Activated CD4-positive, CD25-positive, alpha-beta regulatory T cell (primary cell): ENCODE data around the gene OPCML.

Source experiments
- DNase-seq, 4 experiments: peaks; one replicate each; lab custom pipeline; 2025; lab: John Stamatoyannopoulos, UW

Gene OPCML

GRCh38 chr11:132466983-132467382 lies 1065.3 kb downstream of the OPCML start:
- DNase-seq: no peak

DNA sequence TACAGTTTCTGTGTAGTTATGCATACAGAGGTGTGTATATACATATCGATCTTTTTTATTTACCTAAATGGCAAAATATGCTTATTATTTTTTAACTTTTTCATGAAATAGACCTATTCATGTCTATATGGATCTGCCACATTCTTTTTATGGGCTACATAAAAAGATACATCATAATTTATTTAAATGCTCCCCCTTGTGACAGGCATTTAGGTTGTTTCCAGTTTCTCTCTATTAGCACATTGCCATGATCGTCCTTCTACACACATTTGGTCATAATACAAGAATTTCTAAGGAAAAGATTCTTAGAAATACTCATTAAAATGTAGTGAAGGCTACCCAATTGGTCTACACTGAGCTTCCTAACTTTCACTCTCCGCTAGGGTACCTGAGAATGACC lies 1067.4 kb downstream of the OPCML start:
- DNase-seq: no peak

GRCh38 chr11:132464003-132464342 lies 1068.3 kb downstream of the OPCML start:
- DNase-seq: no peak

GRCh38 chr11:132463295-132464002 lies 1068.9 kb downstream of the OPCML start:
- no peak for DNase-seq

GRCh38 chr11:132459736-132460135 lies 1072.6 kb downstream of the OPCML start:
- DNase-seq: no peak

DNA sequence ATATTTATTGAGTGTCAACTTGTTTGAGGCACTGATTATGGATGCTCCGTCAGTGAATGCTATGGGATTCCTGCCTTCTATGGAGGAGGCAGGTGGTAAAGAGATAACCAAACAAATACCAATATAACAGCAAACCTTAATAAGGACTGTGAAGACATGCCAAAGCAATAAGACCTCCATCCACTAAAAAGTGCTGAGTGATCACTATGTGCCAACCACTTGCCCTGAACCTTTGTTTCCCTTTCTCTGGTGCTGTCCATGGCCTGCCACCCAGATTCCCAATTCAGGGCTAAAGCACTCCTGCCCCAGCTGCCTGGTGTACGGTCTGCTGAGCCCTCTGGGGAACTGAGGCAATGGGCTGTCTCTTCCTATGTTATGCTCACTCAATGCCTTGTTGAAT lies 1074.9 kb downstream of the OPCML start:
- DNase-seq: no peak

DNA sequence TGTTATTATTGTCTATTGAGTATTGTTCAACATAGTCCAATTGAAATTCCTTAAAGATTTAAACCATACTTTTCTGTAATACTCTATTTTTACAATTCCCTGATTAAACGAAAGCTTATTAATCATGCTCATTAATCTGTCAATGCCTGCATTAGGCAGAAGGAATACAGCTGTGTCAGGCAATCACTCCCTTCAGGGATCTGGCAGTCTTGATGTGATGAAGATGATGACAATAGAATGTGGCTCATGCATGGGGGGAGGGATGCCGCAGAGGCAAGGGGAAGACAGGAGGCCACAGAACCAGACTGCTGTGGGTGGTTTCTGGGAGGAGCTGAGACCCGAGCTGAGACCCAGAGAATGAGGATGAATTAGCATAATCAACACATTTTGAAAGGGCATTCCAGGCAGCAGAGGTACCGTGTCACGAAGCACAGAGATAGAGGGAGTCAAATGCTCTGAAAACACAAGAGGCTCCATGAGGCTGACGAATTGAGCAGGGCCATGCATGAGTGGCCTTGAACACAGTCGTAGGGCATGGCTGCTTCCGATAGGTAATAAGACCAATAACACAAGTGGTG lies 1075.5 kb downstream of the OPCML start:
- no peak for DNase-seq

DNA sequence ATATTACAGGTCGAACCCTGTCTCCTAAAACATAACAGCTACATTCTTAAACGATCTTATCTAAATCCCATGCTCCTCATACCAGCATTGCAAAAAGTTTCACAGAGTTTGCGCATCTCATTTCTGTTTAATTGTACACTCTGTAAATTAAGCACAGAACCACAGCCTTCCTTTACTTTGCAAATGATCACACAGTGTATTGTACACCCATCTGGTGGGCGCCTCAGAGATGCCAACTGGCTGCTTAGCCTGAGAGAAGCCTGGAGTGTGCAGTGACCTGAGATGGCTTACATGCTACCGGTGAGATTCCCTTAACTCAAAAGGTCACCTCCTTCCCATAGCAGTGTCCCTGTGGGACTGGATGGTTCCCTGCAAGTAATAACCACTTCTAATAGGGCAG lies 1077.3 kb downstream of the OPCML start:
- no peak for DNase-seq

DNA sequence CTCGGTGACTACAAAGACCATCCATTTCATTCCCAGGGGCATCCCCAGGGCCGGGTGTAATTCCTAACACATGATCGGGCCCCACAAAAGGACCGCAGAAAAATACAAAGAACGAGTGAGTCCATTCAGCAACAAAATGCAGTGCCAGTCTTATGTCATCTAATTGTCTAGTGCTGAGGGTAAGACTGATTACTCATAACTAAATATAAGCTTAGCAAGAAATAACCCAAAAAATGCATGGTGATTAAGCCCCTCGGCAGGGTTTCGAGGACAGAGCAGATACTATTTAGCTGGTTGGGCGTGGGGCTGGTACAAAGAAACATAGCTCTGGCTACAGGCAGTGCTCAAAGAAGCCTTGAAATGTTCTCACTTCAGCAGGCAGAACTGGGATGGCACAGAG lies 1078.9 kb downstream of the OPCML start:
- no peak for DNase-seq

DNA sequence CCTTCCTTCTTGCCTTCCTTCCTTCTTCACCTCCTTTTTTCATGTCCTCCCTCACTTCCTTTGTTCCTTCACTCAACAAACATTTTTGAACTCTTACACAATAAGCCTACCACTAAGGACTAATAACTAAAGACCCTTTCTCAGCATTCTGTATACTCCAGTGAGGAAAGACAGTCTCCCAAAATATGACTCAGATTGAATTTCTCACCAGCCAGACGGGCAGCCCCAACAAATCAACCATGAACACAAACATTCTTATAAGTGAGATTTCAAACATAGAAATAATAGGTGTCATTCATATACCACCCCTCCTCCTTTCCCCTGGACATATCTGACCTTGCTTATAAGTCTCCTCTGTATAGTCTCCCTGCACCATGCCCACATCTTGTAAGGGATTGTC lies 1079.7 kb downstream of the OPCML start:
- no peak for DNase-seq

GRCh38 chr11:132451942-132452601 lies 1080.2 kb downstream of the OPCML start:
- no peak for DNase-seq

DNA sequence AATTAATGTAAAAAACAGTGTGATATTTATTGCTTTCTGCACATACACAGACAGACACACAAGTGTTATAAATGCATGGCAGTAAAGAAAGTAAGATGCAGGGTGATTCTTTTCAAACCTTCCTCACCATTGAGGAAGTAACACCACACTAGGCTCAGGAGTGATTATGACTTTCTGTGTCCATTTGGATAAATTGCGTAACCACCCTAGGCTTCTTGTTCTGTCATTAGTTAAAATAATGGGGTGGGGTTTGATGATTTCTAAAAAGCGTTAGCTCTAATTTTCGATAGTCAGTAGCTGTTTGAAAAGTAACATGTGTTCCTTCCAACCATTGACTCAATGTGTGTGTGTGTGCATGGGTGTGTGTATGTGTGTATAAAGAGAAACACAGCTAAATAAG lies 1081.7 kb downstream of the OPCML start:
- DNase-seq: no peak

GRCh38 chr11:132448334-132448995 lies 1083.8 kb downstream of the OPCML start:
- DNase-seq: no peak

DNA sequence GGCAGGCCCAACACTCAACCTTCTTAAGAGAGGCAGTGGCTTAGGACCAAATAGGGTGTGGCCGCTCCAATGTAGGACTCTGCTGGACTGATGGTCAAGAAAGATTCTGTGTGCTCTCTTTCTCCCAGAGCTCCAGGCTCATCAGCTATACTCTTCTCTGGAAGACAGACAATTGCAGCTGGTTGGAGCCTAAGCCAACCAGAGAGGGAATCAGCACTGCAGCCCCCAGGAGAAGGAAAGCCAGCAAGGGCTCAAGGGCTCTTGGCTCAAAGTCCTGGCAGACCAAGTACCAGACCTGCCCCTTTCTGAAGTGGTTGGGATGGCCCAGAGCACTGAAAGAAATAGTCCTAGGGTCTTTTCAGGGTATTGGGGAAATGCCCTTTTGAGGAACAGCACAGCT lies 1084.5 kb downstream of the OPCML start:
- DNase-seq: no peak

DNA sequence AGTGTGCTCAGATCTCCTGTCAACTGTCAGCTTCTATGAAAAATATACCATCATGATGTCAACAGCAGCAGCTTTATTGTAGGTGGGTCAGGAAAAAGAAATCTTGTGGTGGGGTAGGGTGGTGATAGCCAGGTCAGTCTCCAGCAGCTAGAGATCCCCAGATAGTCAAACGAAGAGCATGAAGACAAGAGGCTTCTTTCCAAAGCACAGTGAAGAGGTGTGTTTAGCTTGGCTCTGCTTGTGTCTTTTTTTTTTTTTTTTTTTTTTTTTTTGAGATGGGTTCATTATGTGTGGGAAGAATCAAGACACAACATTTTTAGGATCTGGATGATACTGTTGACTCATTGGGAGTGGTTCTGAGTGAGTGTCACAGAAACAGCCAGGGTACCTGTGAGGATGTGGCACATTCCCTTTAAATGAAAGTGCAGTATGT lies 1086.4 kb downstream of the OPCML start:
- no peak for DNase-seq

- no peak for DNase-seq
Observed at GRCh38 chr11:132444911-132445310, 1087.4 kb downstream of the OPCML start.

GRCh38 chr11:132439711-132440255 lies 1092.5 kb downstream of the OPCML start:
- no peak for DNase-seq

DNA sequence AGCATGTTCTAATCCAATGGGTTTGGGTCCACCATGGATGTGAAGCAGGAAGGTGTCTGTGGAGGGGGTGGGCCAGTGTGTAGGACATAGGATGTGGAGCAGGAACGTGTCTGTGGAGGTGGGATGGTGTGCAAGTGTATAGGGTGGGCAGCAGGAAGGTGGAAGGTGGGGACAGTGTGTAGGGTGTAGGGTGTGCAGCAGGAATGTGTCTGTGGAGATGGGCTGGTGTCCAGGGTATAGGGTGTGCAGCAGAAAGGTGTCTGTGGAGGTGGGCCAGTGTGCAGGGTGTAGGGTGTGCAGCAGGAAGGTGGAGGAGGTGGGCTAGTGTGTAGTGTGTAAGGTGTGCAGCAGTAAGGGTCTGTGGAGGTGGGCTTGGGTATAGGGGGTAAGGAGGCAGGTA lies 1093.9 kb downstream of the OPCML start:
- no peak for DNase-seq

GRCh38 chr11:132430429-132431062 lies 1101.8 kb downstream of the OPCML start:
- no peak for DNase-seq

DNA sequence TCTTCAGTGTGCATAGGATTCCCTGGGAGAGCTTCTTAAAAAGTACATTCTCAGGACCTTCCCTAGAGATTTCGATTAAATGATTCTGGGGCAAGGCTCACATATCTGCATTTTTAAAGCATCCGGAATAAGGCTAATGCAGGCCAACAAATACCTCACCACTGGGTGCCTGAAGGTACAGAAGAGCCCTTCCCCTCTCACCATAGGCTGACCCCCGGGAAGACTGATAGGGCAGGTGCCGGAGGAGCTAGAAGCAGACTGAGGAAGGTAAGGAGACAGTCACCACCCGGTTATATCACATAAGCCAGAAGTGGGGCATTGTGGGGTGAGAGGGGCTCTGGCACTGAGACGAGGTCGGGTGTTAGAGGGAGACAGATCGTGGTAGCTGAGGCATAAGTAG lies 1102.6 kb downstream of the OPCML start:
- no peak for DNase-seq

DNA sequence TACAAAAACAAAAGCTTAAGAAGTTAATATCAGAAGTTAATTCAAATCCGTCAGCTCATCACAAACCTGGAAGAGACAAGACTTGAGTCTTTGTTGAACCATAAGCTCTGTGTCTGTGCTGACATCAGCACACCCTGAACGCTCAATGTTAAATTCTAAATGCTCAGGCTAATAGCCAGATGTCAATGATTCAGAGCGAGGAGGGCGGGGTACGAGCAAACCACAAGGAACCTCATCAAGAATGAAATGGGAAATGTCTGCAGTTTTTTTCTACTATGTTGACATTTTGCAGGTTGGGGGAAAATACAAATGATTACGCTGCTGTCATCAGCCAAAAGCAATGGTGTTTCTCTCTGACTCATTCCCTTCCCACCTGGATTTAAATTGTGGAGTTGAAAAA lies 1104.7 kb downstream of the OPCML start:
- DNase-seq: no peak

GRCh38 chr11:132424433-132424832 lies 1107.9 kb downstream of the OPCML start:
- DNase-seq: no peak
